Activated naive CD8-positive, alpha-beta T cell treated with anti-CD3 and anti-CD28 coated beads for 36 hours (primary cell): ENCODE results near the gene COMP. TPM values are rescaled to one million over a fixed set of nuclear protein-coding genes. Genes with fewer than 3 reads are reported as not detected.

Source experiments
- DNase-seq: peaks from one replicate; pipeline ENCODE4 v3.0.0; 2021
- H3K27ac Mint-ChIP-seq: one replicate; pipeline ENCODE4 v1.8.0; 2022; ENCODE audit warnings: mild to moderate bottlenecking, moderate library complexity, mixed read lengths
- H3K27me3 Mint-ChIP-seq: one replicate; pipeline ENCODE4 v1.8.0; 2022; ENCODE audit warnings: mild to moderate bottlenecking, mixed read lengths
- H3K36me3 Mint-ChIP-seq: one replicate; pipeline ENCODE4 v1.8.0; 2021; ENCODE audit warnings: mild to moderate bottlenecking, mixed read lengths
- H3K4me1 Mint-ChIP-seq: one replicate; pipeline ENCODE4 v1.8.0; 2021; ENCODE audit warnings: mixed read lengths
- H3K4me3 Mint-ChIP-seq: one replicate; pipeline ENCODE4 v1.8.0; 2022; ENCODE audit warnings: mild to moderate bottlenecking, moderate library complexity, mixed read lengths
- H3K9me3 Mint-ChIP-seq: one replicate; pipeline ENCODE4 v1.8.0; 2022; ENCODE audit warnings: mixed read lengths
- total RNA-seq, 2 experiments: library from RNA; stranded (reverse); gene quantifications; one replicate each; pipeline ENCODE4 v1.2.3, GENCODE V29; 2021

The COMP gene
- total RNA-seq, 2 experiments from 2014 or later: not detected

DNA sequence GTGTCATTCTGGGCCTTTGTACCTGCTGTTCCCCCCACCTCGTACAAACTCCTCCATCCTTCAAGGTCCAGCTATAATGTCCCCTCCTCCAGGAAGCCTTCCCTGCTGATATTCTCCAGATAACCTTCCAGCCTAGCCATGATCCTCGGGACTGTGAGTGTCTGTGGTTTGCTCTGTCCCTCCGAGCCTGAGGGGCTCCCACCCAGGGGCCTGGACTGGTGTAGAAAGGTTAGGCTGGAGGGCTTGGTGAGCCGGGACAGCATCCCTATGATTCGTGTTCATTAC lies 2.9 kb upstream of the COMP start:
- no peak overlapping the region for H3K27ac Mint-ChIP-seq
- H3K4me1 Mint-ChIP-seq: peaks cover 9% of the 10 kb centered on the region
- no peaks in the 10 kb centered on the region for H3K36me3 Mint-ChIP-seq
- no peak overlapping the region for H3K4me3 Mint-ChIP-seq
- H3K27me3 Mint-ChIP-seq: peaks cover 83% of the 10 kb centered on the region
- H3K9me3 Mint-ChIP-seq: no peaks in the 10 kb centered on the region
- no peak for DNase-seq

DNA sequence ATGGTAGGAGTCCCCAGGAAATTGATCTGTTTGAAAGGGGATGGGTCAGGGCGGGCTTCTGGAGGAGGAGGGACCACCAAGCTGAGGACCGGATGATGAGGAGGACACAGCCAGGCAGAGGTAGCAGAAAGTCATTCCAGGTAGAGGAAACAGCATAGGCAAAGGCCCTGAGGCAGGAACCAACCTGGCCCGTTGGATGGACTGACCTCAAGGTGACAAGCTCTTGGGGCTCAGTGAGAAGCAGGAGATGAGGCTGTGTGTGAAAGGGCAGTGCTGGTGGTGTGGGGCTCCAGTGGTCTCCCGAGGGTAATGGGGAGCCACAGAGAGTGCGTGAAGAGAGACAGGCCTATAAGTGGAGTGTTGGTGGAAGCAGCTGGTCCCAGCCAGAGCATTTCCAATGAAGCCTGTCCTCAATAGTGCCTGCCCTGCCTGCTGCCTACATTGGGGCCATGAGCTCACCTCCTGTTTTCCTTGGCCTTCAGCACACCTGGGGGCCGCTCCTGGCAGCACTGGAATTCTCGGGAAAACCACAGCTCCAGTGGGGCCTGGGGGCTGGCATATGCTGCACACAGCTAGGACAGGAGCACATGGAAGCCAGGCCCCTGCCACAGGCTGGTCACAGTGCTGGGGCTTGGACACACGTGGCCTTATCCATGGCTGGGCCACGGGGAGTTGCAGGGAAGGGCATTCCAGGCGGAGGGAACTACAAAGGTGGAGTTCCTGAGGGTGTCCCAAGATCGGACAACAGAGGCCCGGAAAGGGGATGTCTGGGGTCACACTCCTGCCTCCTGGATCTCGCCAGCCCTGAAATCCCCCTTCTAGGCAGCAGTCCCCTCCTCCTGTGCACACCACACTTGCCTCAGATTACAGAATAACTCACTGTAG lies 2.3 kb upstream of the COMP start:
- Mint-ChIP-seq H3K4me1 (peaks cover 12% of the 10 kb centered on the region), H3K27ac (no peak overlapping the region), H3K27me3 (peaks cover 89% of the 10 kb centered on the region), H3K4me3 (no peak overlapping the region), H3K36me3 (no peaks in the 10 kb centered on the region), H3K9me3 (no peaks in the 10 kb centered on the region)
- no peak for DNase-seq

DNA sequence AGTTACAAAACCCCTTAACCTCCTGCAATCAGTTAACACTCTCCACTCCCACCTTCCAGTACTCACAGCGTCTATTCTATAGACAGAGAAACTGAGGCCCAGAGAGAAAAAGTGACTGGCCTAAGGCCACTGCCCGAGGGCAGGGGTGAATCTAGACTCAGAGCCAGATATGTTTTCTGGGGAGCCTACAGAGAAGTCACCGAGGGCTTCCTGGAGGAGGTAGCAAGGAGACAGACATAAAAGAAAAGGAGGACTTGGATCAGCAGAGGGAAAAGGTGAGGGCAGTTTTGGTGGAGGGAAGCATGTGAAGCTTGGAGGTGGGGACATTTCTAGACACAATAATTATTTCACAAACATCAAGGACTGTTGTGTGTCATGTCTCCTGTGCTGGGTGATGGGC lies 1.6 kb upstream of the COMP start:
- no peaks in the 10 kb centered on the region for H3K9me3 Mint-ChIP-seq
- peaks cover 12% of the 10 kb centered on the region for H3K4me1 Mint-ChIP-seq
- no peaks in the 10 kb centered on the region for H3K36me3 Mint-ChIP-seq
- peaks cover 89% of the 10 kb centered on the region for H3K27me3 Mint-ChIP-seq
- H3K27ac Mint-ChIP-seq: no peak overlapping the region
- no peak for DNase-seq
- no peak overlapping the region for H3K4me3 Mint-ChIP-seq

DNA sequence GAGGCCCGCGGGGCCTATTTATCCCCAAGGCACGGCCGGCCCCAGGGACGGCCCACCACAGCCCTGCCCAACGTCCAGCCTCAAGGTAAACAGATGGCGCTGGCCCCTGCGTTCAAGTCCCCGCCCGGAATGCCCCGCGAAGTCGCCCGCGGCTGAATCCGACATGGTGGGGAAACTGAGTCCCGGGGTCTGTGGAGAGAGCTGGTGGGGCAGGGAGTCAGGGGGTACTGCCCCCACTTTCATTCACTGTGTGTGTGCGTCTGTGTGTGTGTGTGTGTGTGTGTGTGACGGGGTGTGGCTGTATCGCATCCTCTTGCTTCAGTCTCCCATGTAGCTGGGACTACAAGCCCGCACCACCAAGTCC lies 192 bp upstream of the COMP start:
- no peaks in the 10 kb centered on the region for H3K9me3 Mint-ChIP-seq
- no peak for DNase-seq
- H3K27ac Mint-ChIP-seq: no peak overlapping the region
- peaks cover 90% of the 10 kb centered on the region for H3K27me3 Mint-ChIP-seq
- H3K4me1 Mint-ChIP-seq: peaks cover 18% of the 10 kb centered on the region
- H3K4me3 Mint-ChIP-seq: no peak overlapping the region
- no peaks in the 10 kb centered on the region for H3K36me3 Mint-ChIP-seq

DNA sequence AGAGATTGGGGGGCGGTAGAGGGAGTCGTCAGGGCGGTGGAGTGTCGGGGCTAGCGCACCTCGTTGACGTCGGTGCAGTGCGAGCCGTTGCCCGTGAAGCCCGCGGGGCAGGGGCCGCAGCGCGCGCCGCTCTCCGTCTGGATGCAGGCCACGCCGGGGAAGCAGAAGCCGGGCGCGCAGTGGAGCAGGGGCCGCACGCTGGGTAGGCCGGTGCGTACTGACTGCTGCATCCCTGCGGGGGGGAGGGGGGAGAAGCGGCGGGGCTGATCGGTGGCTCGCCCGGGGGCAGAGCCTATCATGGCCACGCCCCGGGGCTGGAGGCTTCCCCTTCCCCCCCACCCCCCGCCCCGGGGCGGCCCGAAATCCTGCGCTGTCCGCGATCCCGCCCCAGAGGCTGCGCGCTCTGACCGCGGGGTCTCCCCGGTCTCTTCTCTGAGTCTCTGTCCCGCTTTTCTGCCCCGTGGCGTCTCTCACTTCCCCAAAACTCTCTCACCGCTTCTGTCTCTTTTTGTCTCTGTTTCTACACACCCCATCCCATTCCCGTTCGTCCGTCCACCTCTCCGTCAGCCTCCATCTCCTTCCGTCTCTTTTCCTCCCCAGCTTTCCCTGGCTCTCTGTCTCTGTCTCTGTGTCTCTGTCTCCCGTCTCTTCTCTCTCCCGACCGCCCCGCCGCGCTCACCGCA lies 1.1 kb downstream of the COMP start:
- H3K9me3 Mint-ChIP-seq: no peaks in the 10 kb centered on the region
- peaks cover 27% of the 10 kb centered on the region for H3K4me1 Mint-ChIP-seq
- peak overlapping the region; percentile 70 for H3K4me3 Mint-ChIP-seq
- peak; percentile 41 for DNase-seq
- no peak overlapping the region for H3K27ac Mint-ChIP-seq
- no peaks in the 10 kb centered on the region for H3K36me3 Mint-ChIP-seq
- peaks cover 95% of the 10 kb centered on the region for H3K27me3 Mint-ChIP-seq

DNA sequence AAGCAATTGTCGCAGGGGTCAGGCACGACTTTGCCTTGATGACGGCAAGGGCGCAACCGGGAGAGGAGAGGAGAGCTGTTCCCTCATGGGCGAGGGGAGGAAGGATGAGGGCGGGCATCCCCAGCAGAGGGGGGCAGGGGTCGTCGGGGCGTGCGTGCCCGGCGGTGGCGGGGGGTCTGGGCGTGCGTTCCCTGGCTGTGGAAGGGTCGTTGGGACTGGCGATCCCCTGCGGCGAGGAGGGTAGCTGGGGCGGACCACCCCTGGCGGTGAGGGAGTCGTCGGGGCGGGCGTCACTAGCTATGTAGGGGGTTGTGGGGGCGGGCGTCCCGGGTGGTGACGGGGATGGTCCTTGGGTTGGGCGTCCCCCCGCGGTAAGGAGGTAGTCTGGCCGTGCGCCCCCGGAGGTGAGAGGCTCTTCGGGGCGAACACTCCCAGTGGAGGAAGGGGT lies 1.7 kb downstream of the COMP start:
- no peaks in the 10 kb centered on the region for H3K36me3 Mint-ChIP-seq
- H3K4me3 Mint-ChIP-seq: peak overlapping the region; percentile 26
- peaks cover 27% of the 10 kb centered on the region for H3K4me1 Mint-ChIP-seq
- no peaks in the 10 kb centered on the region for H3K9me3 Mint-ChIP-seq
- H3K27me3 Mint-ChIP-seq: peaks cover 91% of the 10 kb centered on the region
- H3K27ac Mint-ChIP-seq: no peak overlapping the region
- DNase-seq: no peak

DNA sequence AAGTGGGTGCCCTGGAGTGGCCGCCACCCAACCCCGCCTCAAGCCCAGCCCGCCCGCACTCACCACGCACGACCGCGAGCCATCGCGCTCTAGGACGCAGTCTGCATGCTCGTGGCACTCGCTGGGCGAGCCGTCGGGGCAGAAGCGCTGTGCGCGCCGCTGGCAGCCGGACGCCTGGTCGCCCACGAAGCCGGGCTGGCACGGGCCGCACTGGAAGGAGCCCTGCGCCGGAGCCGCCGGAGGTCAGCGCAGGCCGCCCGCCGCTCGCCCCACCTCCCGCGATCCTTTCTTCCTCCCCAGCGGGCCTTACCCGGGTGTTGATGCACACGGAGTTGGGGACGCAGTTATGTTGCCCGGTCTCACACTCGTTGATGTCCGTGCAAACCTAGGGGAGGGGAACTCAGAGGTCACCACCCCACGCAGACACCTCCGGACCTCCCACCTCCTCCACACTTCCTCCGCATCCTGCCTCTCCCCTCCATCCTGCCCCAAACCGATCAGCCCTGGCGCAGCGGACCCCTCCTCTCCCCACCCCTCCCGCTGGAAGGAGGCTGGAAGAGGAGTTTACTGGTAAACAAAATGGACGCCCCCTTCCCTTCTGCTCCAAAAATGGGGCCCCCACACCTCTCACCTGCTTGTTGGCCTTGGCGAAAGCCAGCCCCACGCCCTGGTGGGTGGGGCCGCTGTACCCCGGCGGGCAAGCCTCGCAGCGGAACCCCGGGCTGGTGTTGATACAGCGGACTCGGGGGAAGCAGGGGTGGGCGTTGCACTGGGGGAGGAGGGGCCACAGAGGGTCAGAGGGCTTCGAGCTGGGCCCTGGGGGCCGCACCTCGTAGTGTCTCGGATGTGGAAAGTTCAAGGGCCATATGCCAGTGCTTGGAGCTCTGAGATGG lies 2.3 kb downstream of the COMP start:
- H3K9me3 Mint-ChIP-seq: no peaks in the 10 kb centered on the region
- no peak for DNase-seq
- peak overlapping the region; percentile 26 for H3K4me3 Mint-ChIP-seq
- peaks cover 27% of the 10 kb centered on the region for H3K4me1 Mint-ChIP-seq
- peaks cover 88% of the 10 kb centered on the region for H3K27me3 Mint-ChIP-seq
- no peaks in the 10 kb centered on the region for H3K36me3 Mint-ChIP-seq
- no peak overlapping the region for H3K27ac Mint-ChIP-seq

DNA sequence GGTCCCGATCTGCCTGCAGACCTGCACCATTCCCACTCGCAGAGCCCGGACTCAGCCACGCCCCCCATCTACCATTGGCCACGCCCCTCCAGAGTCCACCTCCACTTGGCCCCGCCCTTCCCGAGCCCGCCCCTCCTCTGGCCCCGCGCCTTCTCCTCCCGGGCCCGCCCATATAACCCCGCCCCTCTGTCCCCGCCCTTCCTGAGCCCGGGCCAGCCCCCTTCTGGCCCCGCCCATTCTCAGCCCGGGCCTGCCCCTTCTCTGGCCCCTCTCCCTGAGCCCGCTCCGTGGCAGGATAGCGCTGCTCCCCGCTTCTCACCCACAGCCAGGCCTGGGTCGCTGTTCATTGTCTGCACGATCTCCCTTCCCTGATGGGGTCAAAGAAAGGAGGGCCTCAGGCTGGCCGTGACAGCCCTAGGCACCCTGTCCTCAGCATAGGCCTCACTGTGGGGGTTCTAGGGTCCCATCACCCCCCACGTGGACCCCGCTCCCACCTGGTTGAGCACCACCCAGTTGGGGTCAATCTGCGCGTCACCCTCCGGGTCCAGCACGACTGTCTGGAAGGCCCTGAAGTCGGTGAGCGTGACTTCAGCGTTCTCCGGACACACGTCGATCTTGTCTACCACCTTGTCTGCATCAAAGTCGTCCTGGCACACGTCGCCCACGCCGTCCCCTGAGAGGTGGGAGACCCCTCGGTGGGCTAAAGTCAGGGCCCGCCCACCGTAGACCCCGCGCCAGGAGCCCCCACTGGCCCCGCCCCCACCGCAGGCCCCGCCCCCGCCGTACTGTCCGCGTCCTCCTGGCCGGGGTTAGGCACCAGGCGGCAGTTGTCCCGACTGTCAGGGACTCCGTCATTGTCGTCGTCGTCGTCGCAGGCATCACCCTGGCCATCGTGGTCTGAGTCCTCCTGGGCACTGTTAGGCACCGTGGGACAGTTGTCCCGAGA lies 5.7 kb downstream of the COMP start:
- H3K4me1 Mint-ChIP-seq: peaks cover 23% of the 10 kb centered on the region
- peak overlapping the region; percentile 25 for H3K4me3 Mint-ChIP-seq
- peak; percentile 74 for DNase-seq
- no peaks in the 10 kb centered on the region for H3K9me3 Mint-ChIP-seq
- H3K27ac Mint-ChIP-seq: no peak overlapping the region
- no peaks in the 10 kb centered on the region for H3K36me3 Mint-ChIP-seq
- peaks cover 56% of the 10 kb centered on the region for H3K27me3 Mint-ChIP-seq

DNA sequence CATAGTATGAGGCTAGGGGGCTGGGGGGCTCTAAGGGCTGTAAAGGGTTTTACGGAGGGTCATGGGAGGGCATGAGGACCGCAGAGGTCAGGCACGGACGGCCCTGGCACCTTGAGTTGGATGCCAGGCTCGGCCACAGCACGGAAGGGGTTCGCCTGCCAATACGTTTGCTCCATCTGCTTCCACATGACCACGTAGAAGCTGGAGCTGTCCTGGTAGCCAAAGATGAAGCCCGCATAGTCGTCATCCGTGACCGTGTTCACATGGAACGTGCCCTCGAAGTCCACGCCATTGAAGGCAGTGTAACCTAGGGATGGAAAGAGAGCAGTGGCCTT lies 6.4 kb downstream of the COMP start:
- no peaks in the 10 kb centered on the region for H3K9me3 Mint-ChIP-seq

DNA sequence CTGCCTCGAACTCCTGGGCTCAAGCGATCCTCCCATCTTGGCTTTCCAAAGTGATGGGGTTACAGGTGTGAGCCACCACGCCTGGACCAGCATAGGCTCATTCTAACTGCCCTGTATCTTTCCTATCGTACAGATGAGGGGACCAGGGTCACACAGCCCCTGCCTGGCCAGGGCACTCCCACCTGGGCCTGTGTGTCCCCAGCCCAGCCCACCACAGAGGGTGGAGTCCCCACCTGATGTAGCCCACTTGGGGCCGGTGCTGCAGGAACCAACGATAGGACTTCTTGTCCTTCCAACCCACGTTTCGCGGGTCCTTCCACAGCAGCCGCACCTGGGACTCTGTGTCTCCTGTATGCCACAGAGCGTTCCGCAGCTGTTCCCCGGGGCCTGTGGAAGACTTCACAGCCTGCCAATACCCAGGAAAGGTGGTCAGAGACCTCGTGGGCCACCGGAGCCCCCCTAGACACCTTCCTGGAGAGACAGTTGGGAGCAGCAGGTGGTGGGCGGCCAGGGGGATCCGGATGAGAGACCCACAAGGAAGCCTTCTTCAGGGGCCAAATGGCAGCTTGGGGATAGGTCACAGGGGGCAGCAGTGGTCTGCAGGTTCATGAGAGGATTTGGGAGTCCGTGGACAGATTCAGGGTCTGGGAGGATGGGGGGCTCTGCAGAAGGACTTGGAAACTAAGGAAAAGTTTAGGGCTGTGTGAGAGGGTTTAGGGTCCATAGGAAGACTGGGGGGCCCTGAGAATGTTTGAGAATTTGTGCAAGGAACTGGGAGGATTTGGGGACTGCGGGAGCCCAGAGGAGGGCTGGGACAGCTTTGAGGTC lies 6.9 kb downstream of the COMP start:
- peaks cover 43% of the 10 kb centered on the region for H3K27me3 Mint-ChIP-seq
- no peak overlapping the region for H3K4me3 Mint-ChIP-seq

More for the DNA sequence above, 6.4 kb downstream of the COMP start:
- H3K27me3 Mint-ChIP-seq: peaks cover 49% of the 10 kb centered on the region
- H3K4me3 Mint-ChIP-seq: no peak overlapping the region
- no peaks in the 10 kb centered on the region for H3K36me3 Mint-ChIP-seq
- H3K27ac Mint-ChIP-seq: no peak overlapping the region
- peaks cover 20% of the 10 kb centered on the region for H3K4me1 Mint-ChIP-seq
- DNase-seq: no peak

DNA sequence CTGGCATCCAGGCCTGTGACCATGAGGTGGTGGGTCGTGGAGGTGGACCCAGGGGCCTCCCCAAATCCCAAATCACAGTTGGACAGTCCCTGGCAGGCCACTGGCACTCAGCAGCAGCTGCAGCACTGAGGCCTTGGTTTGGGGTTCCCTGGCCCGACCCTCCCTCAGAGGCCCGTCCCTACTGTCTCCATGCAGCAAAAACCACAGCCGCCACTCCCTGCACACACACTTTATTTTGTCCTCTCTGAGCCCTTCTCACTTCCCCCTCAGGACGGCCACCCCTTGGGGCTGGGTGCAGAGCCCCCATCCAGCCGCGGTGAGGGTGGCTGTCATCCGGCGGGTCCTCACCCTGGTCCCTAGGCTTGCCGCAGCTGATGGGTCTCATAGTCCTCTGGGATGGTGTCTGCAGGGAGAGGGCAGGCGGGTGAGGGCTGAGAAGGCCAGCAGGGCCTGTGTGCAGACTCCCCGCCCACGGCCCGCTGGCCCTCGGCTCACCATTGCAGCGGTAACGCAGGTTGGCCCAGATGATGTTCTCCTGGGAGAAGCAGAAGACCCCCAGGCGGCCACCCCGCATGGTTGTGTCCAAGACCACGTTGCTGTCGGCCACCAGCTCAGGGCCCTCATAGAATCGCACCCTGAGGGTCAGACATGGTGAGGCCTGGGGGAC lies 8.4 kb downstream of the COMP start:
- H3K27ac Mint-ChIP-seq: no peak overlapping the region
- no peak overlapping the region for H3K4me3 Mint-ChIP-seq
- peaks cover 29% of the 10 kb centered on the region for H3K27me3 Mint-ChIP-seq
- H3K9me3 Mint-ChIP-seq: no peaks in the 10 kb centered on the region
- DNase-seq: no peak
- H3K36me3 Mint-ChIP-seq: no peaks in the 10 kb centered on the region
- H3K4me1 Mint-ChIP-seq: peaks cover 17% of the 10 kb centered on the region

More for the DNA sequence above, 6.9 kb downstream of the COMP start:
- H3K27ac Mint-ChIP-seq: no peak overlapping the region
- peaks cover 18% of the 10 kb centered on the region for H3K4me1 Mint-ChIP-seq
- H3K36me3 Mint-ChIP-seq: no peaks in the 10 kb centered on the region
- no peaks in the 10 kb centered on the region for H3K9me3 Mint-ChIP-seq
- DNase-seq: no peak

DNA sequence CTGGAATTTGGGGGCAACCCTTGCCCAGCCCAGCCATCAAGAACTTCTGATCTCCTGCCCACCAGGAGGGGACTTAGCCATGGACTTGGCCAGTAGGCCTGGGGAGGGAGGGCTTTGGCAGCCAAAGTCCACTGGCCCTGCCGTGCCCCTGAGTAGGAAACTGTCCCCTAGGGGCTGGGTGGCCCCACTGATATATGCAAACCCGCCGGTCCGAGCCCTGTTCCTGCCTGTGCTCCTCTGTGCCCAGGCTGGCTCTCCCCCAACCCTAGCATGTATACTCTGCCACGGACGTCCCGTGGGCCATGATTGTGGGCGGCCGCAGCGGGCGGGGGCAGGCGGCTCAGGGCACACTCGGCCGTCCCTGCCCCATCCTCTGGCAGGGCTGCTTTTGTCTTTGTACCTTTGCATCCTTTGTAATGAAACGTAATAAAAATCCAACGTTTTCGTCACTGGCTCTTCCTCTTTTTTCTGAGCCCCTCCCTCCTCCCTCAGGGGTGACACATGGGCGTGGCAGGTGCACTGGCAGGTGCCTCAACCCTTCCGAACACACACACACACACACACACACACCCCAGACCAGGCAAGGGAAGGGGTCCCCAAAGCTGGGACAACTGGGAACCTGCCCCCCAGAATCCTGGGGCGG lies 9.1 kb downstream of the COMP start:
- Mint-ChIP-seq H3K27me3 (peaks cover 22% of the 10 kb centered on the region), H3K27ac (no peak overlapping the region), H3K9me3 (no peaks in the 10 kb centered on the region), H3K4me1 (peaks cover 13% of the 10 kb centered on the region), H3K36me3 (no peaks in the 10 kb centered on the region), H3K4me3 (no peak overlapping the region)
- DNase-seq: no peak

DNA sequence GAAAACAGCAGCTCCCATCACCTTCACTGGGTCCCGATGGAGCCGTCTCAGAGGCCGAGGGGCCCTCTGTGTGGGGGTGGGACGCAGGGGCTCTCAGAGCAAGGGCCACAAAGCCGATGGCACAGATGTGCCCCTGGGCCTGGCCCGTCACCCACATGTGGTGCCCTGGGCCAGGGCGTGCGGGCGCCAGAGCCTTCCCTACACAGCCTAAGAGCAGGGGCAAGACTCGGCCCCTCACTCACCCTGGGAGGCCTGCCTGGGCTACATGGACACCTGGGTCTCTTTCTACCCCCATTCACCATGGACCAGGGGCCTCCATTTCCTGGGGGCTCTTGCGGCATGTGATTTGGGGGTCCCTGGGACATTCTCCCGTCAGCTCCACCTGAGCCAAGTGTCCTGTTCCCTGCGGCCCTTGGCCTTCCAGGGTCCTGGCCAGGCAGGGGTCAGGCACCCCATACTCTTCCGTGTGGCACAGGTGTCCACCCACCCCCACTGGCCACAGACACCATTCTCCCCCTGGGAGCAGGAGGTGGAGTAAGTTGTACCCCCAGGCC lies 10.0 kb downstream of the COMP start:
- Mint-ChIP-seq H3K27me3 (peaks cover 13% of the 10 kb centered on the region), H3K27ac (no peak overlapping the region), H3K4me3 (no peak overlapping the region), H3K36me3 (no peaks in the 10 kb centered on the region), H3K9me3 (no peaks in the 10 kb centered on the region), H3K4me1 (peaks cover 9% of the 10 kb centered on the region)
- DNase-seq: no peak
